Measurements from ENCODE around the gene SPACA4.

The SPACA4 gene

GRCh38 chr19:48651683-48652048 is 45.1 kb downstream of the SPACA4 start:
- DNase-seq (ENCODE audit: low spot score) = no peak

- DNase-seq (ENCODE audit: low spot score) = no peak
Measured at GRCh38 chr19:48654299-48655059, 47.9 kb downstream of the SPACA4 start.

GRCh38 chr19:48656840-48657474 is 50.4 kb downstream of the SPACA4 start:
- no peak for DNase-seq (ENCODE audit: low spot score)
